Effector memory CD4-positive, alpha-beta T cell (primary cell): ENCODE data around the gene PI4KA.
A peak's percentile ranks its signal among the peaks of the same experiment; 100 is the strongest.
"Not testable (repeated sequence)": the region's sequence is repeated elsewhere in the genome, so short reads cannot be mapped to it uniquely, and the experiment has no call there.

ENCODE experiments used
- DNase-seq, 3 donors: peaks; one replicate each; pipeline ENCODE4 v3.0.0-alpha.2; 2020
- H3K27ac ChIP-seq: 2 replicates; pipeline ENCODE4 v1.7.0; 2013; ENCODE audit warnings: mild to moderate bottlenecking, low read length, moderate library complexity; ENCODE audit not compliant: insufficient read depth, poor library complexity, severe bottlenecking
- H3K27me3 ChIP-seq: replicated peaks from 2 replicates; pipeline ENCODE4 v1.7.0; 2013; ENCODE audit warnings: mild to moderate bottlenecking, low read length; ENCODE audit not compliant: insufficient read depth, control insufficient read depth, poor library complexity, severe bottlenecking
- H3K36me3 ChIP-seq: 2 replicates; pipeline ENCODE4 v1.7.0; 2013; ENCODE audit warnings: mild to moderate bottlenecking, low read length, moderate library complexity; ENCODE audit not compliant: control insufficient read depth, insufficient read depth
- H3K4me1 ChIP-seq: 2 replicates; pipeline ENCODE4 v1.7.0; 2013; ENCODE audit warnings: low read length, mild to moderate bottlenecking; ENCODE audit not compliant: control insufficient read depth, insufficient read depth, poor library complexity, severe bottlenecking
- H3K4me3 ChIP-seq: 2 replicates; pipeline ENCODE4 v1.7.0; 2013; ENCODE audit warnings: low read length, low read depth, mild to moderate bottlenecking; ENCODE audit not compliant: insufficient read depth, poor library complexity, severe bottlenecking
- H3K9me3 ChIP-seq: 2 replicates; pipeline ENCODE4 v1.7.0; 2013; ENCODE audit warnings: mild to moderate bottlenecking, low read length, moderate library complexity; ENCODE audit not compliant: control insufficient read depth

Gene PI4KA

GRCh38 chr22:20897737-20898136, 39.1 kb upstream of the PI4KA start:
- DNase-seq, H3K9me3 ChIP-seq, H3K27me3 ChIP-seq, H3K36me3 ChIP-seq, H3K4me1 ChIP-seq, H3K4me3 ChIP-seq, H3K27ac ChIP-seq: not testable (repeated sequence)

GRCh38 chr22:20890975-20891374, 32.4 kb upstream of the PI4KA start:
- Histone ChIP-seq H3K9me3 (no peaks in the 10 kb centered on the region), H3K27me3 (no peaks in the 10 kb centered on the region), H3K4me3 (no peak overlapping the region), H3K27ac (no peak overlapping the region), H3K36me3 (peaks cover 16% of the 10 kb centered on the region), H3K4me1 (no peaks in the 10 kb centered on the region)
- DNase-seq = no peak

GRCh38 chr22:20889904-20890540, 31.4 kb upstream of the PI4KA start:
- Histone ChIP-seq H3K9me3 (no peaks in the 10 kb centered on the region), H3K36me3 (peaks cover 19% of the 10 kb centered on the region), H3K27me3 (no peaks in the 10 kb centered on the region), H3K4me1 (no peaks in the 10 kb centered on the region), H3K4me3 (no peak overlapping the region), H3K27ac (no peak overlapping the region)
- no peak for DNase-seq

- no peak overlapping the region for H3K27ac ChIP-seq
- H3K9me3 ChIP-seq = no peaks in the 10 kb centered on the region
- no peaks in the 10 kb centered on the region for H3K4me1 ChIP-seq
- no peak overlapping the region for H3K4me3 ChIP-seq
- peaks cover 22% of the 10 kb centered on the region for H3K36me3 ChIP-seq
- no peak for DNase-seq
- no peaks in the 10 kb centered on the region for H3K27me3 ChIP-seq
Observed at GRCh38 chr22:20889025-20889704, 30.6 kb upstream of the PI4KA start.

- Histone ChIP-seq H3K27me3 (no peaks in the 10 kb centered on the region), H3K9me3 (no peaks in the 10 kb centered on the region), H3K4me3 (no peak overlapping the region), H3K36me3 (peaks cover 32% of the 10 kb centered on the region), H3K4me1 (no peaks in the 10 kb centered on the region), H3K27ac (no peak overlapping the region)
- no peak for DNase-seq
Observed at GRCh38 chr22:20887375-20887774, 28.8 kb upstream of the PI4KA start.

- DNase-seq = peak in 2 of 3 donors; percentile 3
- peaks cover 46% of the 10 kb centered on the region for H3K36me3 ChIP-seq
- H3K27me3 ChIP-seq = no peaks in the 10 kb centered on the region
- H3K4me3 ChIP-seq = no peak overlapping the region
- H3K4me1 ChIP-seq = no peaks in the 10 kb centered on the region
- no peaks in the 10 kb centered on the region for H3K9me3 ChIP-seq
- H3K27ac ChIP-seq = no peak overlapping the region
Observed at GRCh38 chr22:20885557-20886323, 27.1 kb upstream of the PI4KA start.

- H3K9me3 ChIP-seq = no peaks in the 10 kb centered on the region
- no peaks in the 10 kb centered on the region for H3K27me3 ChIP-seq
- H3K27ac ChIP-seq = no peak overlapping the region
- no peak overlapping the region for H3K4me3 ChIP-seq
- H3K4me1 ChIP-seq = no peaks in the 10 kb centered on the region
- DNase-seq = no peak
- H3K36me3 ChIP-seq = peaks cover 46% of the 10 kb centered on the region
Observed at GRCh38 chr22:20885017-20885556, 26.5 kb upstream of the PI4KA start.

GRCh38 chr22:20884454-20884853, 25.8 kb upstream of the PI4KA start:
- Histone ChIP-seq H3K9me3 (no peaks in the 10 kb centered on the region), H3K4me1 (no peaks in the 10 kb centered on the region), H3K36me3 (peaks cover 46% of the 10 kb centered on the region), H3K27me3 (no peaks in the 10 kb centered on the region), H3K4me3 (no peak overlapping the region), H3K27ac (no peak overlapping the region)
- no peak for DNase-seq

GRCh38 chr22:20882855-20883254, 24.2 kb upstream of the PI4KA start:
- Histone ChIP-seq H3K4me1 (no peaks in the 10 kb centered on the region), H3K4me3 (no peak overlapping the region), H3K27ac (no peak overlapping the region), H3K9me3 (no peaks in the 10 kb centered on the region), H3K27me3 (no peaks in the 10 kb centered on the region), H3K36me3 (peaks cover 38% of the 10 kb centered on the region)
- no peak for DNase-seq
